Activated CD8-positive, alpha-beta memory T cell treated with anti-CD3 and anti-CD28 coated beads for 48 hours (primary cell): Measurements from ENCODE around the gene NKD2.

ENCODE experiments used
- DNase-seq, 3 experiments: peaks; one replicate each; pipeline ENCODE4 v3.0.0-alpha.2; 2020; ENCODE audit warnings: low read depth in 2 of 3, low spot score in 2 of 3

Gene NKD2

GRCh38 chr5:1039706-1040260 is 31.2 kb downstream of the NKD2 start:
- DNase-seq, result no peak

- DNase-seq, result no peak
These were observed 32.0 kb downstream of the NKD2 start for GRCh38 chr5:1040571-1040970.

- DNase-seq, result no peak
These were observed 32.9 kb downstream of the NKD2 start for GRCh38 chr5:1041225-1042143.

GRCh38 chr5:1042626-1043025 is 34.0 kb downstream of the NKD2 start:
- DNase-seq, result no peak

- DNase-seq, result no peak
These were observed 34.7 kb downstream of the NKD2 start for GRCh38 chr5:1043327-1043726.

- DNase-seq, result no peak
These were observed 35.5 kb downstream of the NKD2 start for GRCh38 chr5:1044117-1044516.

- DNase-seq, result no peak
These were observed 37.5 kb downstream of the NKD2 start for GRCh38 chr5:1045960-1046560.

GRCh38 chr5:1047332-1047965 is 38.8 kb downstream of the NKD2 start:
- DNase-seq, result no peak

GRCh38 chr5:1048162-1048721 is 39.6 kb downstream of the NKD2 start:
- no peak for DNase-seq

GRCh38 chr5:1048861-1049838 is 40.5 kb downstream of the NKD2 start:
- no peak for DNase-seq

- DNase-seq, result no peak
These were observed 42.1 kb downstream of the NKD2 start for GRCh38 chr5:1050423-1051365.

GRCh38 chr5:1051366-1051720 is 42.7 kb downstream of the NKD2 start:
- DNase-seq, result no peak

GRCh38 chr5:1052076-1052475 is 43.5 kb downstream of the NKD2 start:
- DNase-seq, result no peak

- DNase-seq, result no peak
These were observed 44.2 kb downstream of the NKD2 start for GRCh38 chr5:1052641-1053390.

GRCh38 chr5:1053391-1054017 is 44.9 kb downstream of the NKD2 start:
- DNase-seq, result no peak

- no peak for DNase-seq
These were observed 45.6 kb downstream of the NKD2 start for GRCh38 chr5:1054018-1054798.
